Tibial nerve (tissue), 4 donors: ENCODE results near the gene FGD2. TPM values are rescaled to one million over a fixed set of nuclear protein-coding genes. Genes with fewer than 3 reads are reported as not detected.

ENCODE experiments used
- DNase-seq, 2 donors: peaks; one replicate each; pipeline ENCODE4 v3.0.0-alpha.2; 2019; ENCODE audit warnings: low spot score in 2 of 2
- H3K27ac ChIP-seq, 4 donors: fragments of 200-600 bp; sonication (generic) in 3 of 4; one replicate each; pipeline ENCODE4 v1.5.1; 2017 to 2019; ENCODE audit warnings: mild to moderate bottlenecking in 1 of 4
- H3K27me3 ChIP-seq, 2 donors: fragments of 200-600 bp; sonication (generic) in 1 of 2; one replicate each; pipeline versions ENCODE4 v1.5.1 to v1.6.0; 2017 to 2019
- H3K36me3 ChIP-seq, 3 donors: fragments of 200-600 bp; sonication (generic); one replicate each; pipeline ENCODE4 v1.5.1; 2018 to 2019
- H3K4me1 ChIP-seq, 4 donors: fragments of 200-600 bp; sonication (generic) in 3 of 4; one replicate each; pipeline ENCODE4 v1.5.1; 2017 to 2019
- H3K4me3 ChIP-seq, 4 donors: fragments of 200-600 bp; sonication (generic) in 3 of 4; one replicate each; pipeline ENCODE4 v1.5.1; 2017 to 2019; ENCODE audit warnings: mild to moderate bottlenecking in 1 of 4, moderate library complexity in 1 of 4
- H3K9me3 ChIP-seq, 4 donors: fragments of 200-600 bp; sonication (generic) in 3 of 4; one replicate each; pipeline ENCODE4 v1.5.1; 2017 to 2019
- EP300 ChIP-seq, 2 donors: sonication (generic); formaldehyde crosslinking; IDR thresholded peaks; one replicate each; pipeline ENCODE4 v1.6.1; 2017; ENCODE audit warnings: antibody characterized with exemption in 2 of 2, mild to moderate bottlenecking in 1 of 2
- POLR2A ChIP-seq, 2 donors: fragments of 450-650 bp; IDR thresholded peaks; one replicate each; pipeline ENCODE4 v1.6.1; 2017; ENCODE audit warnings: antibody characterized with exemption in 2 of 2, mild to moderate bottlenecking in 2 of 2, moderate library complexity in 2 of 2
- WGBS, 2 donors: methylation state at CpG; one replicate each; pipeline ENCODE4 v1.1.5; 2018; 5-methylcytosine and 5-hydroxymethylcytosine counted together
- total RNA-seq, 4 donors: library from RNA; depleted of rRNA; stranded (reverse); fragments of >200 nt; gene quantifications; one replicate each; pipeline ENCODE4 v1.1.0, GENCODE V29; 2016
- TF ChIP-seq, protein P1 (sequence below), 5 experiments: fragments of 200-600 bp in 3 of 5; fragments of 450-650 bp in 2 of 5; sonication (generic) in 3 of 5; IDR thresholded peaks; one replicate each; pipeline ENCODE4 v1.5.1; 2016 to 2019; ENCODE audit warnings: antibody characterized with exemption in 5 of 5, mild to moderate bottlenecking in 3 of 5, moderate library complexity in 2 of 5

The FGD2 gene
- total RNA-seq, 4 donors from 2014 or later, result 40.9 to 182 (median 48.5) TPM

DNA sequence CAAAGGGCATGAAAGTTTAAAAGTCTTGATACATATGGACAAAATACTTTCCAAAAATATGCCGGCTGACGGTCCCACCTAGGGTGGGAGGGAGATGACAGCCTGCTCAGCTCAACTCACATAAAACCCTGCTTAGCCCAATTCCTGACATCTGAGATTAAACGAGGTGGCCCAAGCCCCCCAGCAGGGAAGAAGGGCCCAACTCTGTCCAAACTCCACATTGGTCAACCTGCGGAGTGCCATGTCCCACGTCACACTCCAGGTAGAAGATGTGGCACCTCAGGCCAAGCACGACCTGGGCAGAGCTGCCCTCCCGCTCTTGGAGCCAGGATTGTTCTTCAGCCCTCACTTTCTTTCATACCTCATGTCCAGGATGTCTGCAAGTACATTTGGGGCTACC, 48.2 kb downstream of the FGD2 start:
- TF ChIP-seq, protein P1, sequence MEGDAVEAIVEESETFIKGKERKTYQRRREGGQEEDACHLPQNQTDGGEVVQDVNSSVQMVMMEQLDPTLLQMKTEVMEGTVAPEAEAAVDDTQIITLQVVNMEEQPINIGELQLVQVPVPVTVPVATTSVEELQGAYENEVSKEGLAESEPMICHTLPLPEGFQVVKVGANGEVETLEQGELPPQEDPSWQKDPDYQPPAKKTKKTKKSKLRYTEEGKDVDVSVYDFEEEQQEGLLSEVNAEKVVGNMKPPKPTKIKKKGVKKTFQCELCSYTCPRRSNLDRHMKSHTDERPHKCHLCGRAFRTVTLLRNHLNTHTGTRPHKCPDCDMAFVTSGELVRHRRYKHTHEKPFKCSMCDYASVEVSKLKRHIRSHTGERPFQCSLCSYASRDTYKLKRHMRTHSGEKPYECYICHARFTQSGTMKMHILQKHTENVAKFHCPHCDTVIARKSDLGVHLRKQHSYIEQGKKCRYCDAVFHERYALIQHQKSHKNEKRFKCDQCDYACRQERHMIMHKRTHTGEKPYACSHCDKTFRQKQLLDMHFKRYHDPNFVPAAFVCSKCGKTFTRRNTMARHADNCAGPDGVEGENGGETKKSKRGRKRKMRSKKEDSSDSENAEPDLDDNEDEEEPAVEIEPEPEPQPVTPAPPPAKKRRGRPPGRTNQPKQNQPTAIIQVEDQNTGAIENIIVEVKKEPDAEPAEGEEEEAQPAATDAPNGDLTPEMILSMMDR (IDR thresholded peaks at IDR 0.05), result no peak
- no peak for TF ChIP-seq POLR2A (IDR thresholded peaks at IDR 0.05)
- no peak for TF ChIP-seq EP300 (IDR thresholded peaks at IDR 0.05)
- no peak overlapping the region for H3K4me3 ChIP-seq
- WGBS, 2 donors, result 77 to 85% methylated on average over 7 of the region's 7 CpGs
- peaks cover 0 to 25% (median 16%) of the 10 kb centered on the region in 4 donors for H3K4me1 ChIP-seq
- no peak overlapping the region for H3K27ac ChIP-seq
- H3K27me3 ChIP-seq, result no peaks in the 10 kb centered on the region
- no peak for DNase-seq
- H3K36me3 ChIP-seq, result no peaks in the 10 kb centered on the region
- no peaks in the 10 kb centered on the region for H3K9me3 ChIP-seq

DNA sequence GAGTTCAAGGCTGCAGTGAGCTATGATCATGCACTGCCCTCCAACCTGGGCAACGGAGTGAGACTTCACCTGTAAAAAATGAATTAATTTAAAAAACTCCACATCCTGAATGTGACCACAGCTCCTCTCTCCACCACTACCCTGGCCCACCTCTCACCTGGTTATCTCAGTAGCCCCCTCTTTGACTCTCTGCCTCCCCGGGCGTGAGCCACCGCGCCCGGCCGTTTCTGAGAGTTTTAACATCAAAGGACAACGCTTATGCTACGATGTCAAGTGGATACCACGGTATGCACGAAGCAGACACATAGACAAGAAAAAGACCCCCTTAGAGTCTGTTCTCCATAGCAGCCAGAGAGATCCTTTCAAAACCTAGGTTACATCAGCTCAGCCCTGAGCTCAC, 48.7 kb downstream of the FGD2 start:
- Histone ChIP-seq H3K9me3 (no peaks in the 10 kb centered on the region), H3K36me3 (no peaks in the 10 kb centered on the region), H3K4me3 (no peak overlapping the region), H3K4me1 (peaks cover 0 to 24% (median 13%) of the 10 kb centered on the region in 4 donors), H3K27me3 (no peaks in the 10 kb centered on the region), H3K27ac (no peak overlapping the region)
- TF ChIP-seq EP300 (IDR thresholded peaks at IDR 0.05) (no peak), POLR2A (IDR thresholded peaks at IDR 0.05) (no peak)
- TF ChIP-seq, protein P1 (IDR thresholded peaks at IDR 0.05), result no peak
- WGBS, 2 donors, result 92 to 95% methylated on average over 11 of the region's 11 CpGs
- DNase-seq, result no peak

DNA sequence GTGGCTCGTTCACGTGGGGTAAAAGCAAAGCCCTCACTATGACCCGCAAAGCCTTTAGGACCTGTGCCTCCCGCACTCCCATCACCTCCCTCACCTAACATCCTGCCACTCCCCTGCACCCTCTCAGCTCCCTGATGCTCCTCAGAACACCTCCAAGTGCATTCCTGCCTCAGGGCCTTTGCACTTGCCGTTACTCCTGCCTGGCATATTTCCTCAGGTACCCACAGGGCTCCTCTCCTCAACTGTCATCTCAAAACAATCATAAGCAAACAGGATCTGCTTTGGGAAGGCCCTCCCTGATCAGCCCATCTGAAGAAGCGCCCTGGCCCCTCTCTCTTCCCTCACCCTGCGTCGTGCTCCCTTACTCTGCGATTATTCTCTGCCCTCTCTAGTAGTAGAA, 49.1 kb downstream of the FGD2 start:
- H3K4me3 ChIP-seq, result no peak overlapping the region
- peaks cover 0 to 26% (median 13%) of the 10 kb centered on the region in 4 donors for H3K4me1 ChIP-seq
- DNase-seq, result no peak
- TF ChIP-seq POLR2A (IDR thresholded peaks at IDR 0.05) (no peak), EP300 (IDR thresholded peaks at IDR 0.05) (no peak)
- TF ChIP-seq, protein P1 (IDR thresholded peaks at IDR 0.05), result no peak
- H3K27ac ChIP-seq, result no peak overlapping the region
- no peaks in the 10 kb centered on the region for H3K36me3 ChIP-seq
- H3K27me3 ChIP-seq, result no peaks in the 10 kb centered on the region
- WGBS, 2 donors, result 86 to 89% methylated on average over 9 of the region's 9 CpGs
- H3K9me3 ChIP-seq, result no peaks in the 10 kb centered on the region

DNA sequence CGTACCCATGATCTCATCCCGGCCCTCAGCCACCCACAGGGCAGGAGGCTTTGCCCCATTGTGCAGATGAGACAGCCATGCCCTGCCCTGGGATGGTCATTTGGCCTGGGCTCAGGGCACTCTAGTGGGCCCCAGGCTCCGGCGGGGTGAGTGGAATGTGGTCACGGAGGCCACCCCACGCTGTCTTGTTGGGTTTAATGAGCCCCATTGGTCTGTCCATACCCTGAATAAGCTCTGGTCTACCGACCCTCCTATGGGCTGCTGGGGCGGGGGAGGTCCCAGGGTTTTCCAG, 50.6 kb downstream of the FGD2 start:
- Histone ChIP-seq H3K36me3 (no peaks in the 10 kb centered on the region), H3K27me3 (no peaks in the 10 kb centered on the region), H3K27ac (no peak overlapping the region), H3K4me1 (peaks cover 0 to 23% (median 13%) of the 10 kb centered on the region in 4 donors), H3K4me3 (no peak overlapping the region), H3K9me3 (no peaks in the 10 kb centered on the region)
- DNase-seq, result no peak
- WGBS, 2 donors, result 79 to 82% methylated on average over 6 to 8 of the region's 8 CpGs
- TF ChIP-seq POLR2A (IDR thresholded peaks at IDR 0.05), result no peak
- TF ChIP-seq EP300 (IDR thresholded peaks at IDR 0.05), result no peak
- TF ChIP-seq, protein P1 (IDR thresholded peaks at IDR 0.05), result no peak

DNA sequence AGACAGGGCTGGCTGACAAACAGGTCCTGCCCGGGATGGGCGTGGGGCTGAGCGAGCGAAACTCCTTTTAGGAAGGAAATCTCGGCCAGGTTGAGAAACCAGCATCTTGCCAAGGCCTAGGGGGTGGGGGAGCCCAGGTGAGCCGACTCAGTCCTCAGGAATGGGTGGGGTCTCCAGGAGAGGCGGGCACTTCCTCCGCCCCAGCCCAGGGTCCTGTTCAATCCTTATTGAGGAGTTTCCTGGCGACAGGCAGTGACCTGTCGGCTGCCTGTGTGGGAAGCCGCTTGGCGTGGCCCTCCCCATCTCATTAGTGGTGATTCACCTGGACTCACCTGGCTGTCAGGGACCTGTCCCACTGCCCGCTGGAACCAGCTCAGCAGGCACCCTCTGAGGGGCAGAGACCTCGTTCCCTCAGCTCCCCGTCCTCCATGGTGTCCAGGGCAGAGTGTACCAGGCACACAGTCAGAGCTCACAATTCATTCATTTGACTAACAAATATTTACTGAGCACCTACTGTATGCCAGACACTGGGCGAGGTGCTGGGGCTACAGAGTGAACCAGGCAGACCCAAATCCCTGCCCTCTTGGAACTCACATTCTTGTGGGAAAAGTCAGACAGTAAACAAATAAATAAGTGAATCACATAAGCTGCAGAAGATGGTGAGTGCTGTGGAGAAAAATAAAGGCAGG, 51.1 kb downstream of the FGD2 start:
- TF ChIP-seq, protein P1 (IDR thresholded peaks at IDR 0.05), result no peak
- TF ChIP-seq POLR2A (IDR thresholded peaks at IDR 0.05) (no peak), EP300 (IDR thresholded peaks at IDR 0.05) (no peak)
- no peaks in the 10 kb centered on the region for H3K9me3 ChIP-seq
- H3K4me1 ChIP-seq, result peaks cover 0 to 18% (median 11%) of the 10 kb centered on the region in 4 donors
- no peak overlapping the region for H3K27ac ChIP-seq
- no peaks in the 10 kb centered on the region for H3K27me3 ChIP-seq
- no peaks in the 10 kb centered on the region for H3K36me3 ChIP-seq
- DNase-seq, result no peak
- 81 to 85% methylated on average over 16 of the region's 16 CpGs for WGBS, 2 donors
- H3K4me3 ChIP-seq, result no peak overlapping the region
